GM19438 (cell line): Measurements from ENCODE around the gene ORAI3.

Source experiments
- ATAC-seq: cut with Tn5 transposase; IDR thresholded peaks from one replicate; pipeline ENCODE4 v1.9.1; 2021; ENCODE audit warnings: low read depth; ENCODE audit not compliant: unreplicated experiment

The ORAI3 gene

GRCh38 chr16:30987581-30988190 lies 38.8 kb downstream of the ORAI3 start:
- no peak for ATAC-seq

- ATAC-seq: no peak
Observed at GRCh38 chr16:30989469-30990047, 40.7 kb downstream of the ORAI3 start.

- ATAC-seq: no peak
Observed at GRCh38 chr16:30990105-30990504, 41.2 kb downstream of the ORAI3 start.

GRCh38 chr16:30991052-30991451 lies 42.2 kb downstream of the ORAI3 start:
- ATAC-seq: no peak

GRCh38 chr16:30992276-30992780 lies 43.5 kb downstream of the ORAI3 start:
- no peak for ATAC-seq

GRCh38 chr16:30992931-30993816 lies 44.3 kb downstream of the ORAI3 start:
- ATAC-seq: no peak

- no peak for ATAC-seq
Observed at GRCh38 chr16:30995927-30996323, 47.1 kb downstream of the ORAI3 start.

- ATAC-seq: no peak
Observed at GRCh38 chr16:30996324-30996984, 47.6 kb downstream of the ORAI3 start.

- peak; percentile 81 for ATAC-seq
Observed at GRCh38 chr16:30996985-30997724, 48.3 kb downstream of the ORAI3 start.

GRCh38 chr16:30997725-30998711 lies 49.1 kb downstream of the ORAI3 start:
- no peak for ATAC-seq

GRCh38 chr16:30998852-30999761 lies 50.2 kb downstream of the ORAI3 start:
- ATAC-seq: no peak

- no peak for ATAC-seq
Observed at GRCh38 chr16:31000671-31001382, 52.0 kb downstream of the ORAI3 start.

- ATAC-seq: no peak
Observed at GRCh38 chr16:31001507-31002249, 52.8 kb downstream of the ORAI3 start.

- no peak for ATAC-seq
Observed at GRCh38 chr16:31002250-31002700, 53.4 kb downstream of the ORAI3 start.

GRCh38 chr16:31002862-31003341 lies 54.0 kb downstream of the ORAI3 start:
- ATAC-seq: no peak

GRCh38 chr16:31003744-31004143 lies 54.9 kb downstream of the ORAI3 start:
- no peak for ATAC-seq
